ENCODE results near the gene ALOXE3. TPM values are rescaled to one million over a fixed set of nuclear protein-coding genes. Genes with fewer than 3 reads are reported as not detected.

The ALOXE3 gene
- total and polyA plus RNA-seq, 2 of the 8 experiments (the other 6 are each of a cell fraction or from before 2014, with no cell fraction given): 0.26 TPM; not detected in 1

DNA sequence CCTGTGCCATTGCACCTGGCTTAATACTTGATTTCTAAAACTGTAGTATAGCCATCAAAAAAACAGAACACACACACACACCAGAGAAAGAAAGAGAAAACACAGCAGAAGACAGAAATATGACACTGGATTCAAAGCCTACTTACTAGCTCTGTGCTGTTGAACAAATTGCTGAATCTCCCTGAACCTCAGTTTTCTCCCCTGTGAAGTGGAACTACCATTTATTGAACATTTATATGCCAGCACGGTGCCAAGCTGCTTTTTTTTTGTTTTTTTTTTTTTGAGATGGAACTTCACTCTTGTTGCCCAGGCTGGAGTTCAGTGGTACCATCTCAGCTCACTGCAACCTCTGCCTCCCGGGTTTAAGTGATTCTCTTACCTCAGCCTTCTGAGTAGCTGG lies 17.6 kb downstream of the ALOXE3 start (continued):
- no peak for TF ChIP-seq SIRT6 (IDR thresholded peaks at IDR 0.05; ENCODE audit: low read length)

Measured in H1 (cell line).